ENCODE measurements around the gene MOSPD3. TPM values are rescaled to one million over a fixed set of nuclear protein-coding genes. Genes with fewer than 3 reads are reported as not detected.

Gene MOSPD3
- total RNA-seq, 1 experiment from 2014 or later = 9.4 TPM

DNA sequence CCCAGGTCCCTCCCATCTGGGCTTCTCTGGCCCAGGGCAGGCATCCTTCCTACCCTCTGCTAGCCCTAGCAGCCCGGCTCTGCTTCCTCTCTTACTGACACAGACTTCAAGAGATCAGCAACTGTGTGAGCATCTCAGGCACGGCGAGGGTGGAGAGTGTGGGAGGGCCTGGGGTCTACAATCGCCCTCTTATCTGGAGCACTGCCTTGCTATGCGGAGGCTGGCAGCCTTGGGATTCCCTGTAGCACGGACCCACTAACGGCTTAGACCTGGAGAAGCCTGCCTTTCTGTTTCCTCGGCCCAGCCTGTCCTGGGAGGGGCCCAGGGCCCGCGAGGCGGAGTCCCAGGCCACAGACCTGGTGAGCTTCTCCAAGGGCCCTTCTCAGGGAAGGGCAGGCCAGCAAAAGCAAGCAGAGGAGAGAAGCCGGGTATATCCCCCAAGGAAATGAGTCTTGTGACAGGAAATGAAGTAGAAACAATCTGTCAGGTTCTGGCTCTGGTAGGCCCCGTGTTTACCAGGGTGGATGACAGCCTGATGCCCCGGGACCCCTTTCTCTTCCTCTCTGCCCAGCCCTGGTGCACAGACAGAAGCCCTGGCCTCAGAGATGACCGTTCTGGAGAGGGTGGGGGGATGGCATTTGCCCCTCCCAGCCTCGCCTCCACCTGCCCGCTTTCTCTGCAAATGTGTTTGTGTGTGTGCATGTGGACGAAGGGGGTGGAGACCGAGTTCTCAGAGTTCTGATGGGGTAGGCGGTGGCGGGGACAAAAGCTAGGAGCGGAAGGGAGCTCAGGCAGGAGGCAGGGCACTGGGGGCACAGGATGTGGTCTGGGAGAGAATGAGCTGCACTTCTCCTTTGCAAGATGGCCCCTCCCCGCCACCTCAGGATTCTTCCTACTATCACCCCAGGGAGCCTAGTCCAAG is 28.9 kb upstream of the MOSPD3 start:
- Histone ChIP-seq H3K9me2 (replicated peaks; ENCODE audit: low read length) (no peaks in the 10 kb centered on the region), H3K27ac (ENCODE audit: low read length) (no peak overlapping the region), H3K4me2 (ENCODE audit: low read length) (peak overlapping the region; percentile 85; the same call in 1 of the 2 replicates), H3K9ac (ENCODE audit: low read length) (peak overlapping the region; percentile 8; the same call in 1 of the 2 replicates), H3K79me2 (ENCODE audit: low read length) (peaks cover 24% of the 10 kb centered on the region), H3K27me3 (ENCODE audit: low read length) (no peaks in the 10 kb centered on the region), H4K20me1 (ENCODE audit: low read length) (no peaks in the 10 kb centered on the region), H3K4me1 (ENCODE audit: insufficient read depth, low read length) (peaks cover 17% of the 10 kb centered on the region), H2AFZ (ENCODE audit: low read length) (no peak overlapping the region), H3K4me3 (ENCODE audit: low read length) (peak overlapping the region; percentile 27), H3F3A (ENCODE audit: low read length, unreplicated experiment) (no peaks in the 10 kb centered on the region), H3K9me3 (ENCODE audit: low read length) (no peaks in the 10 kb centered on the region), H3K36me3 (ENCODE audit: low read depth, low read length) (peaks cover 14% of the 10 kb centered on the region; the same call in 1 of the 2 replicates)
- POLR2A ChIA-PET (ENCODE audit: unreplicated experiment) = interaction anchor here (0.6 kb wide), 1 partner anchor 1813 kb away, joined by 8 read pairs; the partner anchor contains the start of gene PRKRIP1
- ATAC-seq (no peak), DNase-seq (no peak)
- TF ChIP-seq, protein P1, sequence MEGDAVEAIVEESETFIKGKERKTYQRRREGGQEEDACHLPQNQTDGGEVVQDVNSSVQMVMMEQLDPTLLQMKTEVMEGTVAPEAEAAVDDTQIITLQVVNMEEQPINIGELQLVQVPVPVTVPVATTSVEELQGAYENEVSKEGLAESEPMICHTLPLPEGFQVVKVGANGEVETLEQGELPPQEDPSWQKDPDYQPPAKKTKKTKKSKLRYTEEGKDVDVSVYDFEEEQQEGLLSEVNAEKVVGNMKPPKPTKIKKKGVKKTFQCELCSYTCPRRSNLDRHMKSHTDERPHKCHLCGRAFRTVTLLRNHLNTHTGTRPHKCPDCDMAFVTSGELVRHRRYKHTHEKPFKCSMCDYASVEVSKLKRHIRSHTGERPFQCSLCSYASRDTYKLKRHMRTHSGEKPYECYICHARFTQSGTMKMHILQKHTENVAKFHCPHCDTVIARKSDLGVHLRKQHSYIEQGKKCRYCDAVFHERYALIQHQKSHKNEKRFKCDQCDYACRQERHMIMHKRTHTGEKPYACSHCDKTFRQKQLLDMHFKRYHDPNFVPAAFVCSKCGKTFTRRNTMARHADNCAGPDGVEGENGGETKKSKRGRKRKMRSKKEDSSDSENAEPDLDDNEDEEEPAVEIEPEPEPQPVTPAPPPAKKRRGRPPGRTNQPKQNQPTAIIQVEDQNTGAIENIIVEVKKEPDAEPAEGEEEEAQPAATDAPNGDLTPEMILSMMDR (conservative IDR thresholded peaks at IDR 0.05; ENCODE audit: low read depth, low read length) = no peak
- TF ChIP-seq EZH2 (IDR thresholded peaks at IDR 0.05; ENCODE audit: low read length, unreplicated experiment) = no peak
- TF ChIP-seq EZH2phosphoT487 (IDR thresholded peaks at IDR 0.05; ENCODE audit: borderline replicate concordance, low read length) = no peak
- intact Hi-C loops (cut with micrococcal nuclease) = no loop called here
- CTCF ChIA-PET = interaction anchor here (1.3 to 1.6 kb wide), 2 partner anchors 38 to 118 kb away, joined by 4 read pairs; no protein-coding TSS in a partner anchor
- TSS peak; percentile 13 for BruUV-seq (replicated peaks)

GRCh38 chr7:100584054-100584682 is 28.2 kb upstream of the MOSPD3 start:
- Histone ChIP-seq H2AFZ (ENCODE audit: low read length) (no peak overlapping the region), H3K27me3 (ENCODE audit: low read length) (no peaks in the 10 kb centered on the region), H3K9ac (ENCODE audit: low read length) (0 out of 2 replicates have a peak overlapping the region, but pooled peaks have one; percentile 94), H3K36me3 (ENCODE audit: low read depth, low read length) (peaks cover 14% of the 10 kb centered on the region; the same call in 1 of the 2 replicates), H3K9me2 (replicated peaks; ENCODE audit: low read length) (no peaks in the 10 kb centered on the region), H3K4me3 (ENCODE audit: low read length) (peak overlapping the region; percentile 78), H3K4me1 (ENCODE audit: insufficient read depth, low read length) (peaks cover 17% of the 10 kb centered on the region), H3K9me3 (ENCODE audit: low read length) (no peaks in the 10 kb centered on the region), H3K79me2 (ENCODE audit: low read length) (peaks cover 24% of the 10 kb centered on the region), H3F3A (ENCODE audit: low read length, unreplicated experiment) (no peaks in the 10 kb centered on the region), H3K4me2 (ENCODE audit: low read length) (peak overlapping the region; percentile 85), H4K20me1 (ENCODE audit: low read length) (no peaks in the 10 kb centered on the region), H3K27ac (ENCODE audit: low read length) (no peak overlapping the region)
- intact Hi-C loops (cut with micrococcal nuclease) = no loop called here
- DNase-seq (no peak), ATAC-seq (no peak)
- CTCF ChIA-PET = interaction anchor here (0.6 to 1.6 kb wide), 3 partner anchors 29 to 118 kb away, joined by 4 read pairs; no protein-coding TSS in a partner anchor
- POLR2A ChIA-PET (ENCODE audit: unreplicated experiment) = interaction anchor here (0.6 to 0.8 kb wide), 4 partner anchors 13 to 633 kb away, joined by 3 read pairs; partner anchors contain the start of gene PLOD3
- TF ChIP-seq EZH2 (IDR thresholded peaks at IDR 0.05; ENCODE audit: low read length, unreplicated experiment) = no peak
- TF ChIP-seq, protein P1 (conservative IDR thresholded peaks at IDR 0.05; ENCODE audit: low read depth, low read length) = no peak
- TF ChIP-seq EZH2phosphoT487 (IDR thresholded peaks at IDR 0.05; ENCODE audit: borderline replicate concordance, low read length) = no peak
- BruUV-seq (replicated peaks) = no TSS peak
